Colonic mucosa (tissue), 4 donors: ENCODE data around the gene IL1RAPL1. TPM values are rescaled to one million over a fixed set of nuclear protein-coding genes. Genes with fewer than 3 reads are reported as not detected.

ENCODE experiments used
- DNase-seq: peaks from one replicate; pipeline ENCODE4 v3.0.0-alpha.2; 2020
- H3K27ac ChIP-seq: fragments of 200-600 bp; one replicate; pipeline ENCODE4 v1.8.0; 2021
- H3K27me3 ChIP-seq: fragments of 200-600 bp; one replicate; pipeline ENCODE4 v1.8.0; 2021
- H3K36me3 ChIP-seq: fragments of 200-600 bp; one replicate; pipeline ENCODE4 v1.8.0; 2021
- H3K4me1 ChIP-seq: fragments of 200-600 bp; one replicate; pipeline ENCODE4 v1.8.0; 2021; ENCODE audit warnings: mild to moderate bottlenecking
- H3K4me3 ChIP-seq: fragments of 200-600 bp; one replicate; pipeline ENCODE4 v1.8.0; 2021
- H3K9ac ChIP-seq, 2 donors: one replicate each; pipeline ENCODE4 v1.7.0; 2013; ENCODE audit warnings: control low read depth in 2 of 2, low read depth in 2 of 2, low read length in 2 of 2
- H3K9me3 ChIP-seq: fragments of 200-600 bp; one replicate; pipeline ENCODE4 v1.8.0; 2021
- CTCF ChIP-seq: fragments of 200-600 bp; IDR thresholded peaks from one replicate; pipeline ENCODE4 v1.8.0; 2022; ENCODE audit warnings: antibody characterized with exemption, mild to moderate bottlenecking
- intact Hi-C: fragments of 100-400 bp; cut with DNase I; formaldehyde crosslinking; loops from one replicate; pipeline ENCODE4 v1.14.1; 2022
- total RNA-seq, 2 donors: library from RNA; stranded (reverse); fragmentation: NEBNext Ultra II Directional in 1 of 2; extraction: Animal tissue kit (Norgen Biotek cat#: 25700) in 1 of 2; gene quantifications; one replicate each; pipeline ENCODE4 v1.2.1, GENCODE V29; 2021
- donor health status: healthy.
- donor health status: DM: no; HTN: no; CAD: no.
- donor health status: DM: no; HTN: no; CAD: no.

Gene IL1RAPL1
- total RNA-seq, 2 donors from 2014 or later = 0.10 to 0.24 TPM

GRCh38 chrX:29148511-29148910, 561.3 kb downstream of the IL1RAPL1 start:
- H3K36me3 ChIP-seq = no peaks in the 10 kb centered on the region
- H3K4me1 ChIP-seq = no peaks in the 10 kb centered on the region
- H3K27me3 ChIP-seq = no peaks in the 10 kb centered on the region
- no peaks in the 10 kb centered on the region for H3K9me3 ChIP-seq
- intact Hi-C loops = no loop called here
- H3K4me3 ChIP-seq = no peak overlapping the region
- no peak for TF ChIP-seq CTCF
- no peak overlapping the region for H3K27ac ChIP-seq
- DNase-seq = no peak
- no peak overlapping the region for H3K9ac ChIP-seq

GRCh38 chrX:29155286-29155685, 568.0 kb downstream of the IL1RAPL1 start:
- no peak for DNase-seq
- Histone ChIP-seq H3K36me3 (no peaks in the 10 kb centered on the region), H3K9ac (no peak overlapping the region), H3K4me3 (no peak overlapping the region), H3K9me3 (no peaks in the 10 kb centered on the region), H3K27ac (no peak overlapping the region), H3K27me3 (no peaks in the 10 kb centered on the region), H3K4me1 (no peaks in the 10 kb centered on the region)
- no peak for TF ChIP-seq CTCF
- intact Hi-C loops = no loop called here

GRCh38 chrX:29172880-29173279, 585.6 kb downstream of the IL1RAPL1 start:
- H3K4me1 ChIP-seq = no peaks in the 10 kb centered on the region
- no peak overlapping the region for H3K4me3 ChIP-seq
- H3K9ac ChIP-seq = no peak overlapping the region
- H3K27me3 ChIP-seq = no peaks in the 10 kb centered on the region
- DNase-seq = no peak
- no peak for TF ChIP-seq CTCF
- intact Hi-C loops = no loop called here
- no peaks in the 10 kb centered on the region for H3K9me3 ChIP-seq
- no peak overlapping the region for H3K27ac ChIP-seq
- no peaks in the 10 kb centered on the region for H3K36me3 ChIP-seq

GRCh38 chrX:29187264-29187663, 600.0 kb downstream of the IL1RAPL1 start:
- H3K27me3 ChIP-seq = no peaks in the 10 kb centered on the region
- no peak for DNase-seq
- no peaks in the 10 kb centered on the region for H3K36me3 ChIP-seq
- TF ChIP-seq CTCF = no peak
- intact Hi-C loops = no loop called here
- H3K4me1 ChIP-seq = no peaks in the 10 kb centered on the region
- no peak overlapping the region for H3K27ac ChIP-seq
- no peak overlapping the region for H3K9ac ChIP-seq
- H3K9me3 ChIP-seq = no peaks in the 10 kb centered on the region
- H3K4me3 ChIP-seq = no peak overlapping the region

GRCh38 chrX:29196501-29196900, 609.3 kb downstream of the IL1RAPL1 start:
- TF ChIP-seq CTCF = no peak
- no peak overlapping the region for H3K9ac ChIP-seq
- H3K27ac ChIP-seq = no peak overlapping the region
- no peak overlapping the region for H3K4me3 ChIP-seq
- no peak for DNase-seq
- H3K36me3 ChIP-seq = no peaks in the 10 kb centered on the region
- intact Hi-C loops = no loop called here
- H3K4me1 ChIP-seq = no peaks in the 10 kb centered on the region
- H3K9me3 ChIP-seq = no peaks in the 10 kb centered on the region
- H3K27me3 ChIP-seq = no peaks in the 10 kb centered on the region

- no peak for DNase-seq
- Histone ChIP-seq H3K36me3 (no peaks in the 10 kb centered on the region), H3K27me3 (no peaks in the 10 kb centered on the region), H3K27ac (no peak overlapping the region), H3K4me1 (no peaks in the 10 kb centered on the region), H3K9ac (no peak overlapping the region), H3K9me3 (no peaks in the 10 kb centered on the region), H3K4me3 (no peak overlapping the region)
- intact Hi-C loops = no loop called here
- no peak for TF ChIP-seq CTCF
These were observed 628.0 kb downstream of the IL1RAPL1 start for GRCh38 chrX:29215251-29215650.
